Neuronal stem cell (in vitro differentiated cells): ENCODE measurements around the gene MYADML2.

Experiments
- DNase-seq: peaks from one replicate; pipeline ENCODE4 v3.0.0-alpha.2; 2013; ENCODE audit warnings: low spot score
- H2AFZ ChIP-seq: one replicate; pipeline ENCODE4 v1.6.1; 2013; ENCODE audit warnings: mild to moderate bottlenecking, low read length, inconsistent platforms
- H2AK5ac ChIP-seq: 2 replicates; pipeline ENCODE4 v1.6.1; 2013; ENCODE audit warnings: low read depth, mild to moderate bottlenecking, inconsistent platforms, low read length, moderate library complexity, mixed read lengths
- H2BK120ac ChIP-seq: 2 replicates; pipeline ENCODE4 v1.6.1; 2013; ENCODE audit warnings: low read depth, mild to moderate bottlenecking, inconsistent platforms, low read length, moderate library complexity, mixed read lengths
- H2BK12ac ChIP-seq: one replicate; pipeline ENCODE4 v1.6.1; 2013; ENCODE audit warnings: low read length, inconsistent platforms
- H2BK15ac ChIP-seq: 2 replicates; pipeline ENCODE4 v1.6.1; 2013; ENCODE audit warnings: mild to moderate bottlenecking, low read length, inconsistent platforms, mixed read lengths
- H2BK5ac ChIP-seq: one replicate; pipeline ENCODE4 v1.6.1; 2013; ENCODE audit warnings: inconsistent platforms, mild to moderate bottlenecking, low read length, moderate library complexity
- H3K14ac ChIP-seq: one replicate; pipeline ENCODE4 v1.6.1; 2013; ENCODE audit warnings: low read length, inconsistent platforms
- H3K18ac ChIP-seq: 2 replicates; pipeline ENCODE4 v1.6.1; 2013; ENCODE audit warnings: low read length, inconsistent platforms
- H3K23ac ChIP-seq: 2 replicates; pipeline ENCODE4 v1.6.1; 2013; ENCODE audit warnings: low read depth, mild to moderate bottlenecking, mixed read lengths, low read length, inconsistent platforms; ENCODE audit not compliant: poor library complexity
- H3K27ac ChIP-seq: replicated peaks from 3 replicates; pipeline ENCODE4 v1.5.1; 2013; ENCODE audit warnings: low read length, inconsistent platforms
- H3K27me3 ChIP-seq, 3 experiments: 2 replicates each; pipeline ENCODE4 v1.6.1; 2013; ENCODE audit warnings: low read length in 3 of 3, mild to moderate bottlenecking in 2 of 3, inconsistent platforms in 1 of 3, low read depth in 1 of 3, mixed read lengths in 1 of 3, moderate library complexity in 1 of 3; ENCODE audit not compliant: control insufficient read depth in 3 of 3, insufficient read depth in 3 of 3
- H3K36me3 ChIP-seq, 2 donors: replicated peaks in 1 of 2; 2 replicates each; pipeline ENCODE4 v1.6.1; 2013; ENCODE audit warnings: low read length in 2 of 2; ENCODE audit not compliant: control insufficient read depth in 2 of 2, insufficient read depth in 2 of 2
- H3K4ac ChIP-seq: 2 replicates; pipeline ENCODE4 v1.6.1; 2013; ENCODE audit warnings: inconsistent platforms, mild to moderate bottlenecking, low read length, moderate library complexity
- H3K4me1 ChIP-seq, 2 donors: 1 replicate in 1 of 2; 2 replicates in 1 of 2; pipeline ENCODE4 v1.6.1; 2013; ENCODE audit warnings: low read length in 2 of 2, low read depth in 1 of 2; ENCODE audit not compliant: control insufficient read depth in 2 of 2, insufficient read depth in 1 of 2
- H3K4me2 ChIP-seq: one replicate; pipeline ENCODE4 v1.6.1; 2013; ENCODE audit warnings: mild to moderate bottlenecking, low read length, inconsistent platforms; ENCODE audit not compliant: insufficient read depth, poor library complexity, severe bottlenecking
- H3K4me3 ChIP-seq, 2 donors: 2 replicates each; pipeline ENCODE4 v1.5.1; 2013; ENCODE audit warnings: low read length in 2 of 2, mild to moderate bottlenecking in 2 of 2, inconsistent platforms in 1 of 2, moderate library complexity in 1 of 2
- H3K79me1 ChIP-seq: one replicate; pipeline ENCODE4 v1.6.1; 2013; ENCODE audit warnings: low read depth, mild to moderate bottlenecking, inconsistent platforms, low read length, moderate library complexity
- H3K9ac ChIP-seq: one replicate; pipeline ENCODE4 v1.6.1; 2013; ENCODE audit warnings: mild to moderate bottlenecking, low read depth, low read length, inconsistent platforms; ENCODE audit not compliant: poor library complexity
- H3K9me3 ChIP-seq, 2 donors: replicated peaks in 1 of 2; 2 replicates each; pipeline versions ENCODE3 to v1.6.1; 2013; ENCODE audit warnings: low read length in 2 of 2, mild to moderate bottlenecking in 2 of 2, inconsistent platforms in 1 of 2, low read depth in 1 of 2, mixed read lengths in 1 of 2, moderate library complexity in 1 of 2; ENCODE audit not compliant: control insufficient read depth in 2 of 2, insufficient read depth in 1 of 2
- H4K8ac ChIP-seq: one replicate; pipeline ENCODE4 v1.6.1; 2013; ENCODE audit warnings: low read depth, mild to moderate bottlenecking, inconsistent platforms, low read length, moderate library complexity
- H4K91ac ChIP-seq: one replicate; pipeline ENCODE4 v1.6.1; 2013; ENCODE audit warnings: low read length, low read depth, mild to moderate bottlenecking, inconsistent platforms; ENCODE audit not compliant: poor library complexity
- WGBS, 2 donors: extraction: QIAGEN DNeasy Blood & Tissue Kit; methylation state at CpG; one replicate each; pipeline ENCODE4 v1.1.7; 2013; ENCODE audit warnings: missing lambda C conversion rate in 2 of 2, mixed read lengths in 1 of 2; ENCODE audit not compliant: insufficient read length in 2 of 2, insufficient replicate concordance in 1 of 2; ENCODE audit errors: extremely low coverage in 2 of 2; 5-methylcytosine and 5-hydroxymethylcytosine counted together

Gene MYADML2

DNA sequence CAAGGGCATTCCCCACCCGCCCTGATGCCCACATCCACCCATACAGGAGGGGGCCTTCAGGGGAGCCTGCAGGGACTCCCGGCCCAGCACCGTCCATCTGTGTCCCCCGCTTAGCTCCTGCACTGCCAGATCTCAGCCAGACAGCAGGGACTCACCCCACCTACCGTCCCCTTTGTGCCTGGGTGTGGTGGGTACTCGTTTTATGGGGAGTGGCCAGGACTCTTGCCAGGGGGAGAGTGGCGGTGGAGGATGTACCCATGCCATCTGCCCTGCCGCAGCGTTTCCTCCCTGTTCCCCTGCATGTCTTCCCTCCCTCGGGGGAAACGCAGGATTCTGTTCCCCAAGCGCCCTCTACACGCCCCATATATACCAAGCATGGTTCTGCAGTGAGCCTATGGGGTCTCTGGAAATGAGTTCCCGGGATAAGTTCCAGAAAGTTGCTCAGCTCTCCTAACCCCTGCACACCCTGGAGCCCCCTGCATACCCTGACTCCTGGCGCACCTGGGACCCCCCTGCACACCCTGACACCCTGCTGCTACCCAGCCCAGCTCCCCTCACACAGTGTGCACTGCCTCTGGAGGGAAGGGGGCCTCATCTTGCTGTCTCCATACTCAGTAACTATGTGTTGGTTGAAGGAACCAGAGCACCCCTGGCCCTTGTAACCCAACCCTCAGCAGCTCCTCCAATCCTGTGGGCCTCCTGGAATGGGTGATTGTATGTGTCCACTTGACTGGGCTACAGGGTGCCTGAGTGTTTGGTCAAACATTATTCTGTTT, 15.3 kb downstream of the MYADML2 start:
- H3K79me1 ChIP-seq = peaks cover 29% of the 10 kb centered on the region
- H2BK120ac ChIP-seq = no peak overlapping the region
- H3K27me3 ChIP-seq = peaks cover 0 to 10% (median 0%) of the 10 kb centered on the region in 3 experiments
- DNase-seq = no peak
- H3K4me1 ChIP-seq = peaks cover 11 to 13% of the 10 kb centered on the region in 2 donors
- no peak overlapping the region for H3K27ac ChIP-seq
- H4K8ac ChIP-seq = peak overlapping the region; percentile 65
- H2BK12ac ChIP-seq = no peak overlapping the region
- no peak overlapping the region for H3K4ac ChIP-seq
- peaks cover 6 to 29% of the 10 kb centered on the region in 2 donors for H3K36me3 ChIP-seq
- H3K14ac ChIP-seq = no peak overlapping the region
- no peaks in the 10 kb centered on the region for H3K9me3 ChIP-seq
- no peak overlapping the region for H2AFZ ChIP-seq
- H2AK5ac ChIP-seq = peak overlapping the region; percentile 63
- H3K9ac ChIP-seq = no peak overlapping the region
- H4K91ac ChIP-seq = no peak overlapping the region
- peak overlapping the region; percentile 90 for H3K23ac ChIP-seq
- WGBS, 2 donors = no CpG with 5 or more reads among the region's 15 CpGs
- H3K4me2 ChIP-seq = no peak overlapping the region
- no peak overlapping the region for H3K18ac ChIP-seq
- no peak overlapping the region for H2BK5ac ChIP-seq
- H3K4me3 ChIP-seq = peak overlapping the region in 1 of 2 donors; percentile 56
- peak overlapping the region; percentile 12 for H2BK15ac ChIP-seq

- no peaks in the 10 kb centered on the region for H3K9me3 ChIP-seq
- H3K27ac ChIP-seq = no peak overlapping the region
- H2BK15ac ChIP-seq = no peak overlapping the region
- peak overlapping the region; percentile 46 for H3K9ac ChIP-seq
- peaks cover 0 to 10% (median 0%) of the 10 kb centered on the region in 3 experiments for H3K27me3 ChIP-seq
- peaks cover 6 to 29% of the 10 kb centered on the region in 2 donors for H3K36me3 ChIP-seq
- H2AFZ ChIP-seq = no peak overlapping the region
- peak overlapping the region; percentile 90 for H3K23ac ChIP-seq
- H3K4me3 ChIP-seq = peak overlapping the region in 1 of 2 donors; percentile 16
- H3K4ac ChIP-seq = no peak overlapping the region
- H3K4me1 ChIP-seq = peaks cover 9 to 13% of the 10 kb centered on the region in 2 donors
- H2BK12ac ChIP-seq = no peak overlapping the region
- no peak overlapping the region for H2BK120ac ChIP-seq
- no peak overlapping the region for H4K91ac ChIP-seq
- peaks cover 32% of the 10 kb centered on the region for H3K79me1 ChIP-seq
- H4K8ac ChIP-seq = no peak overlapping the region
- no peak overlapping the region for H3K14ac ChIP-seq
- no peak overlapping the region for H3K4me2 ChIP-seq
- no CpG with 5 or more reads among the region's 13 CpGs for WGBS, 2 donors
- no peak for DNase-seq
- H2AK5ac ChIP-seq = no peak overlapping the region
- H3K18ac ChIP-seq = no peak overlapping the region
- peak overlapping the region; percentile 53 for H2BK5ac ChIP-seq
These were observed 15.9 kb downstream of the MYADML2 start for GRCh38 chr17:81931189-81931556.

DNA sequence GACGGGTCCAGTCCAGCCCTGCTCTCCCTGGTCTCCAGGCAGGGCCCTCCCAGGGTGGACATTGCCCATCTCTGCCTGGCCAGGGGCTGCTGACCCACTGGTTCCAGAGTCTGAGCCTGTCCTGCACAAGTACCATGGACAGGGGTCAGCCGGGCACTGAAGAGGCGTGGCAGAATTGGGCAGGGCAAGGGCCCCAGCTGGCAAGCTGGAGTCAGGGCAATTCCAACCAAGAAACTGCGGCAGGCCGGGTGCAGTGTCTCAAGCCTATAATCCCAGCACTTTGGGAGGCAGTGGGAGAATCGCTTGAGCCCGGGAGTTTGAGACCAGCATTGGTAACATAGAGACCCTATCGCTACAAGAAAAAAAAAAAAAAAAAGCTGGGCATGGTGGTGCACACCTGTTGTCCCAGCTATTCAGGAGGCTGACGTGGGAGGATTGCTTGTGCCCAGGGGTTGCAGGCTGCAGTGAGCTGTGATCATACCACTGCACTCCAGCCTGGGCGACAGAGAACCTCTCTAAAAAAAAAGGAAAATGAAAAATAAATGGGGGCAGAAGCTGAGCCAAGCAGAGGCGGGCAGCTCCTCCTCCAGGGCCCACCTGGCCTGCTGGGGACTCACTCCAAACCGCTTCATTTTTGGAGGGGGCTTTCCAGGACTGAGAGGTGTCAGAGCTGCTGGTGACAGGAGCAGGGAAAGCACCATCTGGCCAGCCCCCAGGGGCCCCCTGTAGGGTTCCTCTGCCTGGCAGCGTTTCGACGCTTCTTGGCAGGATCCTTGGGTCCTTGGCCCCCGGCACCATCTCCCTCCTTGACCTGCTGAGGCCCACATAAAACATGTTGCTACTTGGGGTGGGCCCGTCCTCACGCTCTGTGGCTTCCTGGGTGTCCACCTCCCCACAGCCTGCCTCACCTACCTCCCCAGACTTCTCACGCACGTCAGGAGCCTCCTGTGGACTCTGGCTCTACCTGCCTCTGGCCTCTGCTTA, 16.6 kb downstream of the MYADML2 start:
- peaks cover 6 to 26% of the 10 kb centered on the region in 2 donors for H3K36me3 ChIP-seq
- no peak overlapping the region for H3K14ac ChIP-seq
- H2AK5ac ChIP-seq = no peak overlapping the region
- no peak overlapping the region for H3K9ac ChIP-seq
- H4K8ac ChIP-seq = no peak overlapping the region
- no peak overlapping the region for H2BK15ac ChIP-seq
- H3K79me1 ChIP-seq = peaks cover 32% of the 10 kb centered on the region
- no peak overlapping the region for H2AFZ ChIP-seq
- no CpG with 5 or more reads among the region's 20 CpGs for WGBS, 2 donors
- H3K27me3 ChIP-seq = peaks cover 0 to 10% (median 0%) of the 10 kb centered on the region in 3 experiments
- no peak overlapping the region for H3K4ac ChIP-seq
- H3K23ac ChIP-seq = peak overlapping the region; percentile 85
- H3K18ac ChIP-seq = no peak overlapping the region
- no peaks in the 10 kb centered on the region for H3K9me3 ChIP-seq
- H4K91ac ChIP-seq = no peak overlapping the region
- H3K4me3 ChIP-seq = no peak overlapping the region
- H3K4me2 ChIP-seq = no peak overlapping the region
- no peak overlapping the region for H3K27ac ChIP-seq
- peak overlapping the region; percentile 53 for H2BK5ac ChIP-seq
- H2BK12ac ChIP-seq = no peak overlapping the region
- peaks cover 12 to 13% of the 10 kb centered on the region in 2 donors for H3K4me1 ChIP-seq
- H2BK120ac ChIP-seq = no peak overlapping the region
- DNase-seq = no peak
